Measurements from ENCODE around the gene ANO1.

DNA sequence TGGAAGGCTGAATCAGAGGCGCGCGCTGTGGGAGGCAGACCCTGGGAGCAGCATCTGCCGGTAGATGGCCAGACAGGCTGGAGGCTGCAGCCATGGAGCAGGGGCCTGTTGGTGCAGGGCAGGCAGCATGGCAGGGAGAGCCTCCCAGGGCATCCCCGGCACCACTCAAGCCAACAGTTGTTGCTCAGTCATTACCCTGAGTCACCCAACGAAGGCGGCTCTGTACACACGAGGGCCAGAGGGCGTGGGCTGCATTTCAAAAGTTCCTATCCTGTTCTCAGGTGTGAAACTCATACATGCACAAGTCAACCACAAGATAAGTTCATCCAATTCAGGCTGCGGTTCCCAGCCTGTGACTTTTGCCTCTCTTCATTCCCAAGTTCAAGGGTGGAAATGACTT is 2.6 kb downstream of the ANO1 start:
- no peak for TF ChIP-seq CTCF (IDR thresholded peaks at IDR 0.05; ENCODE audit: insufficient read depth, low read depth, low read length)
- TF ChIP-seq EZH2 (IDR thresholded peaks at IDR 0.05; ENCODE audit: insufficient read depth, low read length): no peak
